Loucy (cell line): ENCODE data around the gene DIO3.

Experiments
- EZH2phosphoT487 ChIP-seq: fragments of 200-600 bp; IDR thresholded peaks from 2 replicates; pipeline ENCODE4 v1.6.1; 2018; ENCODE audit warnings: antibody characterized with exemption, mild to moderate bottlenecking, moderate library complexity, borderline replicate concordance
- TF ChIP-seq, protein P1 (sequence below): fragments of 200-600 bp; sonication (generic); conservative IDR thresholded peaks from 2 replicates; pipeline ENCODE4 v1.5.1; 2014; ENCODE audit warnings: mild to moderate bottlenecking, antibody characterized with exemption, low read length

DNA sequence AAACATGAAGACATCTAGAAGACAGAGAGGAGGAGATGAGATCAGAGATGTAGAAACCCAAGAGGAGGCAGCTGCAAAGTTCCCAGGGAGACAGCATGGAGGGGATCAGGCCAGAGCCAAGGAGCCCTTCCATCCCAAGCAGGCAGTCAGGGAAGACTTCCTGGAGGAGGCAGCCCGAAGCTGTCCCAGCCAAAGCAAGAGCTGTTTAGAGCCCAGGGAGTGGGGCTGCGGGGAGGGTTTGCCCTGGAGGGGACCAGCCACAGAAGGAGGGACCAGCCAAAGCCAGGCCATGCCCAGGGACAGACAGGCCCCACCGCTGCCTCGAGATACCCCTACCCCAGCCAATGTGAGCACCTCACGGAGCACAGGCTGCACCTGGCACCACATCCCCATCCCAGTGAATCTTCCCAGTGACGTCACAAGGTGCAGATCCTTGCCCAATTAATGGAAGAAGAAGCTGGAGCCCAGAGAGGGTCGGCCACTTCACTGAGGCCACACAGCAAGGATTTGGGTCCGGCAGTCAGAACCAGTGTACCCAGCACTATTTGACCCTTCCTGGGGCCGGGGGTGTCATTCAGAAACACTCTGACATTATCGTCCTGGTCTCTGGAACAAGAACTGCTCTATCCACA is 14.1 kb upstream of the DIO3 start:
- TF ChIP-seq, protein P1, sequence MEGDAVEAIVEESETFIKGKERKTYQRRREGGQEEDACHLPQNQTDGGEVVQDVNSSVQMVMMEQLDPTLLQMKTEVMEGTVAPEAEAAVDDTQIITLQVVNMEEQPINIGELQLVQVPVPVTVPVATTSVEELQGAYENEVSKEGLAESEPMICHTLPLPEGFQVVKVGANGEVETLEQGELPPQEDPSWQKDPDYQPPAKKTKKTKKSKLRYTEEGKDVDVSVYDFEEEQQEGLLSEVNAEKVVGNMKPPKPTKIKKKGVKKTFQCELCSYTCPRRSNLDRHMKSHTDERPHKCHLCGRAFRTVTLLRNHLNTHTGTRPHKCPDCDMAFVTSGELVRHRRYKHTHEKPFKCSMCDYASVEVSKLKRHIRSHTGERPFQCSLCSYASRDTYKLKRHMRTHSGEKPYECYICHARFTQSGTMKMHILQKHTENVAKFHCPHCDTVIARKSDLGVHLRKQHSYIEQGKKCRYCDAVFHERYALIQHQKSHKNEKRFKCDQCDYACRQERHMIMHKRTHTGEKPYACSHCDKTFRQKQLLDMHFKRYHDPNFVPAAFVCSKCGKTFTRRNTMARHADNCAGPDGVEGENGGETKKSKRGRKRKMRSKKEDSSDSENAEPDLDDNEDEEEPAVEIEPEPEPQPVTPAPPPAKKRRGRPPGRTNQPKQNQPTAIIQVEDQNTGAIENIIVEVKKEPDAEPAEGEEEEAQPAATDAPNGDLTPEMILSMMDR: no peak
- no peak for TF ChIP-seq EZH2phosphoT487
